SH-SY5Y (cell line): ENCODE data around the gene CLIC4.

Source experiments
- GATA2 ChIP-seq: IDR thresholded peaks from 2 replicates; pipeline ENCODE4 v1.6.1; 2011; ENCODE audit warnings: mild to moderate bottlenecking, low read depth, low read length
- GATA3 ChIP-seq: IDR thresholded peaks from 2 replicates; pipeline ENCODE4 v1.6.1; 2011; ENCODE audit warnings: low read depth, mild to moderate bottlenecking, low read length, moderate library complexity

GRCh38 chr1:24875991-24876506 lies 130.8 kb downstream of the CLIC4 start:
- TF ChIP-seq GATA2 (no peak), GATA3 (no peak)
